ENCODE results near the gene TSPAN17. TPM values are rescaled to one million over a fixed set of nuclear protein-coding genes. Genes with fewer than 3 reads are reported as not detected.

The TSPAN17 gene
- total RNA-seq, 1 experiment from 2014 or later, result 50.1 TPM

GRCh38 chr5:176637556-176637955, 9.7 kb upstream of the TSPAN17 start:
- peaks cover 5% of the 10 kb centered on the region; the same call in 1 of the 2 replicates for H3K27me3 ChIP-seq (ENCODE audit: insufficient read depth, low read length)
- no peaks in the 10 kb centered on the region for H3K9me3 ChIP-seq (ENCODE audit: control insufficient read depth in 1 of 2, insufficient read depth in 1 of 2, low read depth in 1 of 2, low read length in 2 of 2)
- no peak overlapping the region for H3K4me2 ChIP-seq (ENCODE audit: low read length)
- no peaks in the 10 kb centered on the region for H3K9me2 ChIP-seq (ENCODE audit: insufficient read depth)
- no peak overlapping the region for H3K9ac ChIP-seq (ENCODE audit: low read length)
- H3K79me2 ChIP-seq (ENCODE audit: insufficient read depth, low read length), result no peaks in the 10 kb centered on the region
- H3K4me1 ChIP-seq (ENCODE audit: control insufficient read depth in 1 of 2, insufficient read depth in 2 of 2, low read length in 2 of 2), result peaks cover 0 to under 1% of the 10 kb centered on the region in 2 experiments; a peak in 1 of 4 replicates
- TF ChIP-seq EZH2phosphoT487 (IDR thresholded peaks at IDR 0.05; ENCODE audit: borderline replicate concordance) (no peak), CBX3 (IDR thresholded peaks at IDR 0.05; ENCODE audit: low read depth) (no peak), EGR1 (IDR thresholded peaks at IDR 0.05; ENCODE audit: low read depth) (no peak), TCF7L2 (IDR thresholded peaks at IDR 0.05; ENCODE audit: borderline replicate concordance, extremely low read depth, insufficient read depth, insufficient read length) (no peak), ZBTB33 (IDR thresholded peaks at IDR 0.05; ENCODE audit: extremely low read depth, insufficient replicate concordance, low read length) (no peak)
- TF ChIP-seq, protein P1, sequence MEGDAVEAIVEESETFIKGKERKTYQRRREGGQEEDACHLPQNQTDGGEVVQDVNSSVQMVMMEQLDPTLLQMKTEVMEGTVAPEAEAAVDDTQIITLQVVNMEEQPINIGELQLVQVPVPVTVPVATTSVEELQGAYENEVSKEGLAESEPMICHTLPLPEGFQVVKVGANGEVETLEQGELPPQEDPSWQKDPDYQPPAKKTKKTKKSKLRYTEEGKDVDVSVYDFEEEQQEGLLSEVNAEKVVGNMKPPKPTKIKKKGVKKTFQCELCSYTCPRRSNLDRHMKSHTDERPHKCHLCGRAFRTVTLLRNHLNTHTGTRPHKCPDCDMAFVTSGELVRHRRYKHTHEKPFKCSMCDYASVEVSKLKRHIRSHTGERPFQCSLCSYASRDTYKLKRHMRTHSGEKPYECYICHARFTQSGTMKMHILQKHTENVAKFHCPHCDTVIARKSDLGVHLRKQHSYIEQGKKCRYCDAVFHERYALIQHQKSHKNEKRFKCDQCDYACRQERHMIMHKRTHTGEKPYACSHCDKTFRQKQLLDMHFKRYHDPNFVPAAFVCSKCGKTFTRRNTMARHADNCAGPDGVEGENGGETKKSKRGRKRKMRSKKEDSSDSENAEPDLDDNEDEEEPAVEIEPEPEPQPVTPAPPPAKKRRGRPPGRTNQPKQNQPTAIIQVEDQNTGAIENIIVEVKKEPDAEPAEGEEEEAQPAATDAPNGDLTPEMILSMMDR (IDR thresholded peaks at IDR 0.05 in 2 of 3, conservative IDR thresholded peaks at IDR 0.05 in 1 of 3; ENCODE audit: borderline replicate concordance in 1 of 3, insufficient read depth in 1 of 3, low read depth in 2 of 3, low read length in 2 of 3), result no peak
- TF ChIP-seq, protein P2, sequence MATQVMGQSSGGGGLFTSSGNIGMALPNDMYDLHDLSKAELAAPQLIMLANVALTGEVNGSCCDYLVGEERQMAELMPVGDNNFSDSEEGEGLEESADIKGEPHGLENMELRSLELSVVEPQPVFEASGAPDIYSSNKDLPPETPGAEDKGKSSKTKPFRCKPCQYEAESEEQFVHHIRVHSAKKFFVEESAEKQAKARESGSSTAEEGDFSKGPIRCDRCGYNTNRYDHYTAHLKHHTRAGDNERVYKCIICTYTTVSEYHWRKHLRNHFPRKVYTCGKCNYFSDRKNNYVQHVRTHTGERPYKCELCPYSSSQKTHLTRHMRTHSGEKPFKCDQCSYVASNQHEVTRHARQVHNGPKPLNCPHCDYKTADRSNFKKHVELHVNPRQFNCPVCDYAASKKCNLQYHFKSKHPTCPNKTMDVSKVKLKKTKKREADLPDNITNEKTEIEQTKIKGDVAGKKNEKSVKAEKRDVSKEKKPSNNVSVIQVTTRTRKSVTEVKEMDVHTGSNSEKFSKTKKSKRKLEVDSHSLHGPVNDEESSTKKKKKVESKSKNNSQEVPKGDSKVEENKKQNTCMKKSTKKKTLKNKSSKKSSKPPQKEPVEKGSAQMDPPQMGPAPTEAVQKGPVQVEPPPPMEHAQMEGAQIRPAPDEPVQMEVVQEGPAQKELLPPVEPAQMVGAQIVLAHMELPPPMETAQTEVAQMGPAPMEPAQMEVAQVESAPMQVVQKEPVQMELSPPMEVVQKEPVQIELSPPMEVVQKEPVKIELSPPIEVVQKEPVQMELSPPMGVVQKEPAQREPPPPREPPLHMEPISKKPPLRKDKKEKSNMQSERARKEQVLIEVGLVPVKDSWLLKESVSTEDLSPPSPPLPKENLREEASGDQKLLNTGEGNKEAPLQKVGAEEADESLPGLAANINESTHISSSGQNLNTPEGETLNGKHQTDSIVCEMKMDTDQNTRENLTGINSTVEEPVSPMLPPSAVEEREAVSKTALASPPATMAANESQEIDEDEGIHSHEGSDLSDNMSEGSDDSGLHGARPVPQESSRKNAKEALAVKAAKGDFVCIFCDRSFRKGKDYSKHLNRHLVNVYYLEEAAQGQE (IDR thresholded peaks at IDR 0.05; ENCODE audit: low read depth), result no peak
- H4K20me1 ChIP-seq (ENCODE audit: insufficient read depth), result no peaks in the 10 kb centered on the region
- H3K36me3 ChIP-seq (ENCODE audit: control insufficient read depth in 1 of 2, insufficient read depth in 2 of 2, low read length in 2 of 2), result no peaks in the 10 kb centered on the region
- ATAC-seq (no peak), DNase-seq (ENCODE audit: low read depth, low spot score) (no peak)
- H3K27ac ChIP-seq (ENCODE audit: low read depth, low read length), result no peak overlapping the region
- ChIA-PET RAD21 (ENCODE audit: low non-redundant PET in 1 of 2, low total read pairs in 2 of 2, uncharacterized antibody in 2 of 2, unreplicated experiment in 2 of 2) (no interaction called here), CTCF (no interaction called here), POLR2A (no interaction called here)
- no TSS peak for BruUV-seq (replicated peaks)
- H3K4me3 ChIP-seq (replicated peaks in 1 of 2; ENCODE audit: low read depth in 1 of 2, low read length in 2 of 2), result no peak overlapping the region
- no peak overlapping the region for H2AFZ ChIP-seq (ENCODE audit: low read depth, low read length, poor library complexity, severe bottlenecking)
- intact Hi-C loops (cut with micrococcal nuclease), result no loop called here

All from HCT116 (cell line).